Type B pancreatic cell (in vitro differentiated cells): ENCODE measurements around the gene PEA15. TPM values are rescaled to one million over a fixed set of nuclear protein-coding genes. Genes with fewer than 3 reads are reported as not detected.

Experiments used
- DNase-seq: peaks from one replicate; pipeline ENCODE4 v3.0.0; 2021; ENCODE audit warnings: mixed read lengths; ENCODE audit not compliant: unreplicated experiment; ENCODE audit errors: extremely low spot score
- H3K27ac Mint-ChIP-seq: 2 replicates; pipeline ENCODE4 v1.8.0; 2021; ENCODE audit warnings: mild to moderate bottlenecking, mixed read lengths
- H3K27me3 Mint-ChIP-seq: 2 replicates; pipeline ENCODE4 v1.8.0; 2021; ENCODE audit warnings: mixed read lengths
- H3K36me3 Mint-ChIP-seq: 2 replicates; pipeline ENCODE4 v1.8.0; 2021; ENCODE audit warnings: mixed read lengths
- H3K4me1 Mint-ChIP-seq: one replicate; pipeline ENCODE4 v1.8.0; 2021; ENCODE audit warnings: mixed read lengths; ENCODE audit not compliant: unreplicated experiment
- H3K4me3 Mint-ChIP-seq: 2 replicates; pipeline ENCODE4 v1.8.0; 2021; ENCODE audit warnings: mild to moderate bottlenecking, mixed read lengths
- H3K9me3 Mint-ChIP-seq: 2 replicates; pipeline ENCODE4 v1.8.0; 2021; ENCODE audit warnings: mixed read lengths
- total RNA-seq: library from RNA; stranded (reverse); gene quantifications from 2 replicates; pipeline ENCODE4 v1.2.1, GENCODE V29; 2021; ENCODE audit warnings: low replicate concordance
- TF ChIP-seq, protein P1 (sequence below): fragments of 200-600 bp; sonication (generic); conservative IDR thresholded peaks from 2 replicates; pipeline ENCODE4 v1.5.0; 2021; ENCODE audit warnings: antibody characterized with exemption, mild to moderate bottlenecking

Gene PEA15
- total RNA-seq, 1 donor from 2014 or later: 67.7 TPM

DNA sequence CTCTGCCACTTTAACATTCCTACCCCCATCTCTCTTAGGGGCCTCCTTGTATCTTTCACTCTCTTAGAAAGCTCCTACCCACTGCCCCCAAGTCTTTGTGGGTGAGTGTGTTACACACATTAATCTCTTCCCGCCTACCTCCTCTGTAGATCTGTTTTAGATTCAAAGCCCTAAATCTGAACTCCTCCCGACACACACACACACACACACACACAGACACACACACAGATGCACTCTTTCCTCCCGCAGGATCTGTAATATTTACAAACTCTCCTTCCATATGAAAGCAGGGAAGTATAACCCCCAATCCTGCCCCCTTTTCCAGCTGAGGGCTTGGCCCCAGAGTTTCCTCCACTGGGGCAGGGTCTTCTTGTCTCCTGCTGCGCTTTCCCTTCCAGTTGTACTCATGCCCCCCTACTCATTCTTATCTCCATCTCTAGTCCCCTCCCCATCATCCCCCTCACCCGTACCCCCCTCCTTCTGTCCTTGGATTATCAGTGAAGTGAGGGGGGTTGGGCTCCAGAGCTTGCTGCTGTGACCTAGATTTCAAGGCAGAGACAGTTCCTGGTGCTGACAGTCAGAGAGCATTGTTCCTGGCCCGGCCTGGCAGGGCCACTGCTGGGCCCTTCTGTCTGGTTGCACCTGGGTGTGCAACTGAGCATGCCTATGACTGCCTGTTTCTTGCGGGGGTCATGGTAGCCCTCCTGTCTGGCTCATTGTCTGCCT, 4.3 kb downstream of the PEA15 start:
- peaks cover 40% of the 10 kb centered on the region for H3K36me3 Mint-ChIP-seq
- H3K9me3 Mint-ChIP-seq: no peaks in the 10 kb centered on the region
- H3K4me3 Mint-ChIP-seq: peak overlapping the region; percentile 60
- DNase-seq: no peak
- H3K27ac Mint-ChIP-seq: peak overlapping the region; percentile 61
- no peaks in the 10 kb centered on the region for H3K27me3 Mint-ChIP-seq
- TF ChIP-seq, protein P1, sequence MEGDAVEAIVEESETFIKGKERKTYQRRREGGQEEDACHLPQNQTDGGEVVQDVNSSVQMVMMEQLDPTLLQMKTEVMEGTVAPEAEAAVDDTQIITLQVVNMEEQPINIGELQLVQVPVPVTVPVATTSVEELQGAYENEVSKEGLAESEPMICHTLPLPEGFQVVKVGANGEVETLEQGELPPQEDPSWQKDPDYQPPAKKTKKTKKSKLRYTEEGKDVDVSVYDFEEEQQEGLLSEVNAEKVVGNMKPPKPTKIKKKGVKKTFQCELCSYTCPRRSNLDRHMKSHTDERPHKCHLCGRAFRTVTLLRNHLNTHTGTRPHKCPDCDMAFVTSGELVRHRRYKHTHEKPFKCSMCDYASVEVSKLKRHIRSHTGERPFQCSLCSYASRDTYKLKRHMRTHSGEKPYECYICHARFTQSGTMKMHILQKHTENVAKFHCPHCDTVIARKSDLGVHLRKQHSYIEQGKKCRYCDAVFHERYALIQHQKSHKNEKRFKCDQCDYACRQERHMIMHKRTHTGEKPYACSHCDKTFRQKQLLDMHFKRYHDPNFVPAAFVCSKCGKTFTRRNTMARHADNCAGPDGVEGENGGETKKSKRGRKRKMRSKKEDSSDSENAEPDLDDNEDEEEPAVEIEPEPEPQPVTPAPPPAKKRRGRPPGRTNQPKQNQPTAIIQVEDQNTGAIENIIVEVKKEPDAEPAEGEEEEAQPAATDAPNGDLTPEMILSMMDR: no peak
- H3K4me1 Mint-ChIP-seq: peaks cover 47% of the 10 kb centered on the region

DNA sequence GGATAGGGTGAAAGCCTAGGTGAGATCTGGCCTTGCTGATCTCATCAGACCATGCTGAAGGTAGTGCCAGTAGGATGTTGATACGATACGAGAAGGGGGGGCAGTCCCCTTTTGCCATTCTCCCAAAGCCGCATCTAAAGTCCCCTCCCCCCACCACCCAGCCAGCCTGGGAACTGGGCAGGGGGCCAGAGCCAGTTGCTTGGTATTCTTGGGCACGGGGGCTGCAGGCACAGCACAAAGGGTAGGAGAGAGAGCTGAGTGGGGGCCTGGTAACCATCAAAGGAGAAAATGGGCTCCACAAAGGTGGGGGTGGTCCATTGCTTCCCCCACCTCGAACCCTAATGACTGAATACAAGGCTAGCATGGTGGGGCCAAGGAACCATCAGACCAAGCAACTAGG, 5.4 kb downstream of the PEA15 start:
- no peaks in the 10 kb centered on the region for H3K9me3 Mint-ChIP-seq
- H3K27ac Mint-ChIP-seq: peak overlapping the region; percentile 29
- TF ChIP-seq, protein P1: no peak
- H3K4me3 Mint-ChIP-seq: no peak overlapping the region
- no peak for DNase-seq
- peaks cover 49% of the 10 kb centered on the region for H3K36me3 Mint-ChIP-seq
- H3K27me3 Mint-ChIP-seq: no peaks in the 10 kb centered on the region
- peaks cover 49% of the 10 kb centered on the region for H3K4me1 Mint-ChIP-seq

DNA sequence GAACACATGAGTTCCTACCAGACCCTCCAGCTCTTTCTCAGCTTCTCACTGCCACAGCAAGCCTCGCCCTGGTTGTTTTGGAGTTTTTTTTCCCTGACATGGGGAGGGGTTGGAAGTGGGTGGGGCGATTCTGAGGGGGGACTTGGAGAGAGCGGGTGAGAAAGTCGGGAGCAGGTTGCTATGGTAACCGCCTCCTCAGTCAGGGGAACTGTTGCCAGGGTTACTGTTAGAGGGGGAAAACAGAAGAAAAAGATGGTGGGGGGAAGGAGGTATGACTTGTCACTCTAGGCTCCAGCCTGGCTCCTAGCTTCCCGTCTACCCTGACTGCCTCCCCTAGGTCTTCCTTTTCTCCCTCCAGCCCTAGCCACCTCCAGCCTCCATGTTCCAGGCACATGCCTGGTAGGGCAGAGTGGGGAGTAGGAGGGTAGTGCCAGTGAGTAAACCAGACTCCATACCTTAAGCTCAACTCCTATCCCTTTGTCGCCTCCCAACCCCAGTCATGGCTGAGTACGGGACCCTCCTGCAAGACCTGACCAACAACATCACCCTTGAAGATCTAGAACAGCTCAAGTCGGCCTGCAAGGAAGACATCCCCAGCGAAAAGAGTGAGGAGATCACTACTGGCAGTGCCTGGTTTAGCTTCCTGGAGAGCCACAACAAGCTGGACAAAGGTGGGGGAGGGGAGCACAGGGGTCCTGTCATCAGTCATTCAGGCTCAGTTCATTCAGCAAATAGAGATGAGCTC, 6.0 kb downstream of the PEA15 start:
- no peaks in the 10 kb centered on the region for H3K27me3 Mint-ChIP-seq
- DNase-seq: no peak
- H3K4me3 Mint-ChIP-seq: no peak overlapping the region
- no peaks in the 10 kb centered on the region for H3K9me3 Mint-ChIP-seq
- TF ChIP-seq, protein P1: no peak
- no peak overlapping the region for H3K27ac Mint-ChIP-seq
- H3K36me3 Mint-ChIP-seq: peaks cover 55% of the 10 kb centered on the region
- H3K4me1 Mint-ChIP-seq: peaks cover 46% of the 10 kb centered on the region

DNA sequence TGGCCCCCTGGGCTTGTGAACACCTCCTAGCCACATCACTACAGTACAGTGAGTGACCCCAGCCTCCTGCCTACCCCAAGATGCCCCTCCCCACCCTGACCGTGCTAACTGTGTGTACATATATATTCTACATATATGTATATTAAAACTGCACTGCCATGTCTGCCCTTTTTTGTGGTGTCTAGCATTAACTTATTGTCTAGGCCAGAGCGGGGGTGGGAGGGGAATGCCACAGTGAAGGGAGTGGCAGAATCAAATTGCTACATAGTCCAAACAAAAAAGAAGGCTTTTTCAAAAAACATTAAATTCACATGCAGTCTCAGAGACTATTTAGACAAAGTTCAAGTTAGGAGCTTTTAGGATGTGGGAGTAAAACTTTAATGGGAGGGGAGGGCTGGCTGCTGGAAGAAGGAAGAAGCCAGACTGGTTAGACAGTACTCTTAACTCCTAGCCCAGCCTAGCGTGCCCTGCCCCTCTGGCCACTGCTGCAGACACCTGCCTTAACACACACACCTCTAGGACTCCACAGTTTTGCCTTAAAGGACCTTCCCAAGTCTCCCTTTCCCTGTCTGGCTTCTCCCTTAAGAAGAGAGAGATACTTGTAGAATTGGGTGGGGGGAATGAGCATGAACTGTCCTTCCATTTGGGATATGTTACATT, 9.4 kb downstream of the PEA15 start:
- Mint-ChIP-seq H3K4me3 (peak overlapping the region; percentile 61), H3K36me3 (peaks cover 44% of the 10 kb centered on the region)

DNA sequence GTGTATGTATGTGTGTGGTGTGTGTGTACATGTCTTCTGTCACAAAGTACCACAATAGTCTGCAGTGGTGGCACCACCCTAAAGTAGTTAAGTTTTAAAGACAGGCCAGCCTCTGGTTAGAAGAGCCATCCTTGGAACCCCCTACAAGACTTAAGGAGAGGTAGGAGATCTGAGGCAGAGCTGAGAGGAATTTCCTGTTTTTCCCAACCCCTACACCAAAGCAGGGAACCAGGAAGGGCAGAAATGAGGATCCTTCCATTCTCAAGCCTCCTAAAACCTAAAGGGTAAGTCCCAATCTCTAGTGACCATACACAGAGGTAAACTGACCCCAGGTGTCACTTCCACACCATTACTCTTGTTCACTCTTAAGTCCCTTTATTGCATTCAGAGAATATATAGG, 11.1 kb downstream of the PEA15 start:
- no peaks in the 10 kb centered on the region for H3K27me3 Mint-ChIP-seq
- H3K9me3 Mint-ChIP-seq: no peaks in the 10 kb centered on the region
- peaks cover 43% of the 10 kb centered on the region for H3K36me3 Mint-ChIP-seq
- H3K27ac Mint-ChIP-seq: peak overlapping the region; percentile 2
- peaks cover 15% of the 10 kb centered on the region for H3K4me1 Mint-ChIP-seq
- TF ChIP-seq, protein P1: no peak
- H3K4me3 Mint-ChIP-seq: no peak overlapping the region
- no peak for DNase-seq

More for the DNA sequence above, 9.4 kb downstream of the PEA15 start:
- Mint-ChIP-seq H3K27me3 (no peaks in the 10 kb centered on the region), H3K27ac (peak overlapping the region; percentile 87), H3K9me3 (no peaks in the 10 kb centered on the region), H3K4me1 (peaks cover 23% of the 10 kb centered on the region)
- TF ChIP-seq, protein P1: no peak
- DNase-seq: no peak
